DOHH2 (cell line): ENCODE results near the gene ABCB6.

Experiments
- EZH2phosphoT487 ChIP-seq: fragments of 200-600 bp; sonication (generic); IDR thresholded peaks from 2 replicates; pipeline ENCODE4 v1.6.1; 2017; ENCODE audit warnings: borderline replicate concordance, mild to moderate bottlenecking, antibody characterized with exemption, low read length, moderate library complexity, mixed read lengths
- TF ChIP-seq, protein P1 (sequence below): fragments of 200-600 bp; sonication (generic); IDR thresholded peaks from one replicate; pipeline ENCODE4 v1.5.1; 2014; ENCODE audit warnings: antibody characterized with exemption, mild to moderate bottlenecking, low read depth, low read length; ENCODE audit not compliant: poor library complexity, severe bottlenecking

DNA sequence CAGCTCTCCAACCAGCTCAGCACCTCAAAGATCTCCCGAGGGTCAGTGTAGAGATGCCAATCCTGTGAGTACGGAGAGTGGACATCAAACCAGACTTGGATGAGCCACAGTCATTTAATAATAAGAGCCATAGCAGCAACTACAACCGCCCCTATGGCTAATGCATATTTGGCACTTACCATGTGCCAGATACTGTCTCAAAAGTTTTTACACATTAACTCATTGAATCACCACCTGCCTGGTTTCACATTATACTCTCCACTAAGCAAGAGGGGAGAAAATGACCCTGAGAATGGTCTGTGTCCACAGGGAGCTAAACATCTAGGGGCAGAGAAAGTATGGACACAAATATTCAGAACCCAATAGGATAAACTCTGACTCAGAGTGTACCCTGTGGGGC is 44.6 kb downstream of the ABCB6 start:
- TF ChIP-seq, protein P1, sequence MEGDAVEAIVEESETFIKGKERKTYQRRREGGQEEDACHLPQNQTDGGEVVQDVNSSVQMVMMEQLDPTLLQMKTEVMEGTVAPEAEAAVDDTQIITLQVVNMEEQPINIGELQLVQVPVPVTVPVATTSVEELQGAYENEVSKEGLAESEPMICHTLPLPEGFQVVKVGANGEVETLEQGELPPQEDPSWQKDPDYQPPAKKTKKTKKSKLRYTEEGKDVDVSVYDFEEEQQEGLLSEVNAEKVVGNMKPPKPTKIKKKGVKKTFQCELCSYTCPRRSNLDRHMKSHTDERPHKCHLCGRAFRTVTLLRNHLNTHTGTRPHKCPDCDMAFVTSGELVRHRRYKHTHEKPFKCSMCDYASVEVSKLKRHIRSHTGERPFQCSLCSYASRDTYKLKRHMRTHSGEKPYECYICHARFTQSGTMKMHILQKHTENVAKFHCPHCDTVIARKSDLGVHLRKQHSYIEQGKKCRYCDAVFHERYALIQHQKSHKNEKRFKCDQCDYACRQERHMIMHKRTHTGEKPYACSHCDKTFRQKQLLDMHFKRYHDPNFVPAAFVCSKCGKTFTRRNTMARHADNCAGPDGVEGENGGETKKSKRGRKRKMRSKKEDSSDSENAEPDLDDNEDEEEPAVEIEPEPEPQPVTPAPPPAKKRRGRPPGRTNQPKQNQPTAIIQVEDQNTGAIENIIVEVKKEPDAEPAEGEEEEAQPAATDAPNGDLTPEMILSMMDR, result no peak
- no peak for TF ChIP-seq EZH2phosphoT487
